ENCODE data around the gene HIRA.
"Not testable (repeated sequence)": the region's sequence is repeated elsewhere in the genome, so short reads cannot be mapped to it uniquely, and the experiment has no call there.

Gene HIRA

GRCh38 chr22:19463008-19463407 lies 31.5 kb upstream of the HIRA start:
- no peak for DNase-seq (ENCODE audit: low read depth in 2 of 2)

- no peak for DNase-seq (ENCODE audit: low read depth in 2 of 2)
Observed at GRCh38 chr22:19461506-19461905, 30.0 kb upstream of the HIRA start.

GRCh38 chr22:19460036-19460435 lies 28.5 kb upstream of the HIRA start:
- DNase-seq (ENCODE audit: low read depth in 2 of 2), result no peak

- no peak for DNase-seq (ENCODE audit: low read depth in 2 of 2)
Observed at GRCh38 chr22:19457828-19458428, 26.4 kb upstream of the HIRA start.

GRCh38 chr22:19456541-19456940 lies 25.0 kb upstream of the HIRA start:
- no peak for DNase-seq (ENCODE audit: low read depth in 2 of 2)

GRCh38 chr22:19455585-19456370 lies 24.2 kb upstream of the HIRA start:
- no peak for DNase-seq (ENCODE audit: low read depth in 2 of 2)

- no peak for DNase-seq (ENCODE audit: low read depth in 2 of 2)
Observed at GRCh38 chr22:19455033-19455432, 23.5 kb upstream of the HIRA start.

- DNase-seq (ENCODE audit: low read depth in 2 of 2), result no peak
Observed at GRCh38 chr22:19454156-19454555, 22.6 kb upstream of the HIRA start.

- no peak for DNase-seq (ENCODE audit: low read depth in 2 of 2)
Observed at GRCh38 chr22:19453718-19454117, 22.2 kb upstream of the HIRA start.

- DNase-seq (ENCODE audit: low read depth in 2 of 2), result no peak
Observed at GRCh38 chr22:19451570-19451969, 20.0 kb upstream of the HIRA start.

- no peak for DNase-seq (ENCODE audit: low read depth in 2 of 2)
Observed at GRCh38 chr22:19450363-19451175, 19.0 kb upstream of the HIRA start.

- DNase-seq (ENCODE audit: low read depth in 2 of 2), result no peak
Observed at GRCh38 chr22:19449422-19449767, 17.9 kb upstream of the HIRA start.

- peak in 1 of 2 donors; percentile 49 for DNase-seq (ENCODE audit: low read depth in 2 of 2)
Observed at GRCh38 chr22:19448739-19449421, 17.3 kb upstream of the HIRA start.

- no peak for DNase-seq (ENCODE audit: low read depth in 2 of 2)
Observed at GRCh38 chr22:19448076-19448607, 16.6 kb upstream of the HIRA start.

GRCh38 chr22:19447330-19448075 lies 16.0 kb upstream of the HIRA start, which contains the start of gene C22orf39:
Gene C22orf39, minus strand, starts transcription at chr22:19447711. Its CDS starts 23 bp downstream, at chr22:19447688.
- peak; percentile 78 to 81 for DNase-seq (ENCODE audit: low read depth in 2 of 2)

GRCh38 chr22:19446603-19447329 lies 15.2 kb upstream of the HIRA start:
- no peak for DNase-seq (ENCODE audit: low read depth in 2 of 2)

- DNase-seq (ENCODE audit: low read depth in 2 of 2), result not testable (repeated sequence)
Observed at GRCh38 chr22:19445279-19445982, 13.9 kb upstream of the HIRA start.

GRCh38 chr22:19443544-19444211 lies 12.1 kb upstream of the HIRA start:
- DNase-seq (ENCODE audit: low read depth in 2 of 2), result no peak

GRCh38 chr22:19442166-19442565 lies 10.6 kb upstream of the HIRA start:
- no peak for DNase-seq (ENCODE audit: low read depth in 2 of 2)
